Right lobe of liver (tissue), 4 donors: Measurements from ENCODE around the gene CCDC39.

Experiments used
- CTCF ChIP-seq, 4 donors: fragments of 200-600 bp in 3 of 4; fragments of 450-650 bp in 1 of 4; IDR thresholded peaks; one replicate each; pipeline versions ENCODE4 v1.5.1 to v1.8.0; 2016 to 2022; ENCODE audit warnings: antibody characterized with exemption in 4 of 4, mild to moderate bottlenecking in 2 of 4
- POLR2A ChIP-seq: fragments of 450-650 bp; IDR thresholded peaks from one replicate; pipeline ENCODE4 v1.6.1; 2017; ENCODE audit warnings: antibody characterized with exemption, mild to moderate bottlenecking
- donor health status: DM: no; HTN: no; CAD: no.
- donor health status: DM: no; HTN: no; CAD: no.
- donor health status: DM: no; HTN: yes; CAD: no.

GRCh38 chr3:180694321-180694720 is 15.0 kb upstream of the CCDC39 start:
- TF ChIP-seq CTCF (IDR thresholded peaks at IDR 0.05) (no peak), POLR2A (no peak)
